ENCODE data around the gene RGS3.

The RGS3 gene

GRCh38 chr9:113514061-113514460, 50.5 kb downstream of the RGS3 start:
- ATAC-seq = no peak

- ATAC-seq = no peak
Observed at GRCh38 chr9:113514748-113515147, 51.2 kb downstream of the RGS3 start.

- ATAC-seq = no peak
Observed at GRCh38 chr9:113515862-113516261, 52.3 kb downstream of the RGS3 start.

- peak; percentile 88 to 90 for ATAC-seq
Observed at GRCh38 chr9:113516840-113517577, 53.5 kb downstream of the RGS3 start.

- no peak for ATAC-seq
Observed at GRCh38 chr9:113519426-113520108, 56.0 kb downstream of the RGS3 start.

GRCh38 chr9:113520109-113520642, 56.6 kb downstream of the RGS3 start:
- ATAC-seq = peak; percentile 22 to 29

- ATAC-seq = no peak
Observed at GRCh38 chr9:113521693-113522255, 58.2 kb downstream of the RGS3 start.

- no peak for ATAC-seq
Observed at GRCh38 chr9:113522419-113522818, 58.9 kb downstream of the RGS3 start.

- no peak for ATAC-seq
Observed at GRCh38 chr9:113522858-113523257, 59.3 kb downstream of the RGS3 start.

GRCh38 chr9:113523421-113524141, 60.1 kb downstream of the RGS3 start:
- ATAC-seq = peak; percentile 64 to 72

GRCh38 chr9:113524468-113524867, 60.9 kb downstream of the RGS3 start:
- no peak for ATAC-seq

GRCh38 chr9:113525205-113525604, 61.7 kb downstream of the RGS3 start:
- no peak for ATAC-seq

- ATAC-seq = no peak
Observed at GRCh38 chr9:113525831-113526230, 62.3 kb downstream of the RGS3 start.

GRCh38 chr9:113526231-113526746, 62.8 kb downstream of the RGS3 start:
- ATAC-seq = no peak

GRCh38 chr9:113526841-113527240, 63.3 kb downstream of the RGS3 start:
- no peak for ATAC-seq

- ATAC-seq = no peak
Observed at GRCh38 chr9:113528088-113528487, 64.6 kb downstream of the RGS3 start.

- no peak for ATAC-seq
Observed at GRCh38 chr9:113528811-113529210, 65.3 kb downstream of the RGS3 start.

- no peak for ATAC-seq
Observed at GRCh38 chr9:113529336-113530009, 65.9 kb downstream of the RGS3 start.

GRCh38 chr9:113530022-113530635, 66.6 kb downstream of the RGS3 start:
- ATAC-seq = no peak

- no peak for ATAC-seq
Observed at GRCh38 chr9:113530942-113531341, 67.4 kb downstream of the RGS3 start.

GRCh38 chr9:113531919-113532808, 68.6 kb downstream of the RGS3 start:
- no peak for ATAC-seq

All from activated CD4-positive, CD25-positive, alpha-beta regulatory T cell treated with anti-CD3 and anti-CD28 coated beads, Interleukin-2, amount 50 U/mL, for 24 hours (primary cell).